Measurements from ENCODE around the gene IMPDH2. TPM values are rescaled to one million over a fixed set of nuclear protein-coding genes. Genes with fewer than 3 reads are reported as not detected.
"Not testable (repeated sequence)": the region's sequence is repeated elsewhere in the genome, so short reads cannot be mapped to it uniquely, and the experiment has no call there.

The IMPDH2 gene
- total and polyA plus RNA-seq, 3 donors from 2014 or later = 93.0 to 98.5 (median 95.0) TPM

- no peak for TF ChIP-seq POLR2A (IDR thresholded peaks at IDR 0.05)
- TF ChIP-seq CTCF (IDR thresholded peaks at IDR 0.05) = no peak
- H3K4me3 ChIP-seq = no peak overlapping the region
- no peaks in the 10 kb centered on the region for H3K27me3 ChIP-seq
- no peaks in the 10 kb centered on the region for H3K36me3 ChIP-seq (ENCODE audit: low read depth, missing control alignments)
- intact Hi-C loops (cut with DNase I; ENCODE audit: low total_unique reads) = no loop called here
- WGBS, 2 donors = 70 to 88% methylated on average over 7 to 19 of the region's 19 CpGs
- H3K27ac ChIP-seq = no peak overlapping the region
- no peak for DNase-seq
- no peaks in the 10 kb centered on the region for H3K9me3 ChIP-seq
- peaks cover 25% of the 10 kb centered on the region for H3K4me1 ChIP-seq
Measured at GRCh38 chr3:49013113-49013737, 16.0 kb downstream of the IMPDH2 start.

- Histone ChIP-seq H3K4me3 (no peak overlapping the region), H3K27ac (no peak overlapping the region), H3K27me3 (no peaks in the 10 kb centered on the region), H3K9me3 (no peaks in the 10 kb centered on the region), H3K4me1 (peaks cover 24% of the 10 kb centered on the region), H3K36me3 (ENCODE audit: low read depth, missing control alignments) (no peaks in the 10 kb centered on the region)
- WGBS, 2 donors = 62 to 68% methylated on average over 9 to 17 of the region's 17 CpGs
- DNase-seq = no peak
- no peak for TF ChIP-seq CTCF (IDR thresholded peaks at IDR 0.05)
- no peak for TF ChIP-seq POLR2A (IDR thresholded peaks at IDR 0.05)
- intact Hi-C loops (cut with DNase I; ENCODE audit: low total_unique reads) = no loop called here
Measured at GRCh38 chr3:49012441-49013017, 16.7 kb downstream of the IMPDH2 start.

GRCh38 chr3:49009396-49009795 lies 19.8 kb downstream of the IMPDH2 start:
- H3K27ac ChIP-seq = no peak overlapping the region
- no peak for DNase-seq
- no peaks in the 10 kb centered on the region for H3K36me3 ChIP-seq (ENCODE audit: low read depth, missing control alignments)
- peaks cover 26% of the 10 kb centered on the region for H3K4me1 ChIP-seq
- H3K9me3 ChIP-seq = no peaks in the 10 kb centered on the region
- 76 to 82% methylated on average over 3 of the region's 3 CpGs for WGBS, 2 donors
- H3K4me3 ChIP-seq = no peak overlapping the region
- intact Hi-C loops (cut with DNase I; ENCODE audit: low total_unique reads) = no loop called here
- TF ChIP-seq POLR2A (IDR thresholded peaks at IDR 0.05) = no peak
- no peak for TF ChIP-seq CTCF (IDR thresholded peaks at IDR 0.05)
- no peaks in the 10 kb centered on the region for H3K27me3 ChIP-seq

- H3K36me3 ChIP-seq (ENCODE audit: low read depth, missing control alignments); H3K27me3 ChIP-seq; DNase-seq; intact Hi-C loops (cut with DNase I; ENCODE audit: low total_unique reads); H3K9me3 ChIP-seq: not testable (repeated sequence)
- WGBS, 2 donors = 74% methylated on average over 5 of the region's 5 CpGs
- H3K27ac ChIP-seq = peak overlapping the region; percentile 96 to 98
- peaks cover 23% of the 10 kb centered on the region for H3K4me1 ChIP-seq
- H3K4me3 ChIP-seq = peak overlapping the region in 1 of 2 donors; percentile 95
Measured at GRCh38 chr3:49008627-49009026, 20.6 kb downstream of the IMPDH2 start.

- TF ChIP-seq CTCF (IDR thresholded peaks at IDR 0.05) (no peak), POLR2A (IDR thresholded peaks at IDR 0.05) (no peak)
- 3 to 5% methylated on average over 9 to 39 of the region's 41 CpGs for WGBS, 2 donors
- Histone ChIP-seq H3K27me3 (no peaks in the 10 kb centered on the region), H3K27ac (peak overlapping the region; percentile 96 to 98), H3K36me3 (ENCODE audit: low read depth, missing control alignments) (no peaks in the 10 kb centered on the region), H3K9me3 (no peaks in the 10 kb centered on the region), H3K4me1 (peaks cover 17% of the 10 kb centered on the region), H3K4me3 (peak overlapping the region; percentile 74 to 95)
- intact Hi-C loops (cut with DNase I; ENCODE audit: low total_unique reads) = no loop called here
- DNase-seq = peak; percentile 93
Measured at GRCh38 chr3:49007771-49008528, 21.2 kb downstream of the IMPDH2 start.

Measured in testis (tissue), 3 donors.